B cell (primary cell): ENCODE measurements around the gene TSHR.

Experiments used
- EZH2 ChIP-seq: IDR thresholded peaks from 2 replicates; pipeline ENCODE4 v1.6.1; 2012; ENCODE audit warnings: borderline replicate concordance, low read depth, mild to moderate bottlenecking, moderate library complexity, low read length; ENCODE audit not compliant: insufficient read depth, poor library complexity, severe bottlenecking
- TF ChIP-seq, protein P1 (sequence below): fragments of 200-600 bp; IDR thresholded peaks from one replicate; pipeline ENCODE4 v1.8.0; 2022; ENCODE audit warnings: antibody characterized with exemption, mild to moderate bottlenecking

DNA sequence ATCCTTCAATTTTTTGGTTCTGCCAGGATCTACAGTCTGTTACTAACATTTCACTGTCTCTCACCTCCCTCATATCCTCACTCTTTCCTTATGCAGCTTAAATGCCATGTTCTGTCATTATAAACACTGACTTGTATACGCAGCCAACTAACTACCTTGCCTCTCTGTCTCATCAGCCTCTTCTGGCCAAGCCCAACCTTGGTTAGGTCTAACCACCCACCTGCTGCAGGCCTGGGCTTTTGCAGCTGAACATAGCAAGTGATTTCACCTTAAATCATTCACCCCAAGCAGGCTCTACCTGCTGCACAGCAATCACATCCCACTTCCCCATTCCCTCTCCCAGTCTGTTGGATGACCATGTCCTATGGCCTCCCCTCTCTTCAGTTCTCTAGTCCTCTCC is 173.8 kb downstream of the TSHR start:
- TF ChIP-seq, protein P1, sequence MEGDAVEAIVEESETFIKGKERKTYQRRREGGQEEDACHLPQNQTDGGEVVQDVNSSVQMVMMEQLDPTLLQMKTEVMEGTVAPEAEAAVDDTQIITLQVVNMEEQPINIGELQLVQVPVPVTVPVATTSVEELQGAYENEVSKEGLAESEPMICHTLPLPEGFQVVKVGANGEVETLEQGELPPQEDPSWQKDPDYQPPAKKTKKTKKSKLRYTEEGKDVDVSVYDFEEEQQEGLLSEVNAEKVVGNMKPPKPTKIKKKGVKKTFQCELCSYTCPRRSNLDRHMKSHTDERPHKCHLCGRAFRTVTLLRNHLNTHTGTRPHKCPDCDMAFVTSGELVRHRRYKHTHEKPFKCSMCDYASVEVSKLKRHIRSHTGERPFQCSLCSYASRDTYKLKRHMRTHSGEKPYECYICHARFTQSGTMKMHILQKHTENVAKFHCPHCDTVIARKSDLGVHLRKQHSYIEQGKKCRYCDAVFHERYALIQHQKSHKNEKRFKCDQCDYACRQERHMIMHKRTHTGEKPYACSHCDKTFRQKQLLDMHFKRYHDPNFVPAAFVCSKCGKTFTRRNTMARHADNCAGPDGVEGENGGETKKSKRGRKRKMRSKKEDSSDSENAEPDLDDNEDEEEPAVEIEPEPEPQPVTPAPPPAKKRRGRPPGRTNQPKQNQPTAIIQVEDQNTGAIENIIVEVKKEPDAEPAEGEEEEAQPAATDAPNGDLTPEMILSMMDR, result no peak
- no peak for TF ChIP-seq EZH2
